Ovary (tissue), 9 donors: ENCODE measurements around the gene UBE2Q2. TPM values are rescaled to one million over a fixed set of nuclear protein-coding genes. Genes with fewer than 3 reads are reported as not detected.

Source experiments
- DNase-seq, 5 donors: peaks; one replicate each; pipeline ENCODE4 v3.0.0-alpha.2; 2019 to 2020
- H3K27ac ChIP-seq, 2 donors: fragments of 200-600 bp; one replicate each; pipeline versions ENCODE4 v1.5.1 to v1.8.0; 2019 to 2022
- H3K27me3 ChIP-seq: fragments of 200-600 bp; one replicate; pipeline ENCODE4 v1.8.0; 2022
- H3K36me3 ChIP-seq: fragments of 200-600 bp; sonication (generic); one replicate; pipeline ENCODE4 v1.5.1; 2019
- H3K4me1 ChIP-seq: one replicate; pipeline ENCODE4 v1.8.1; 2013; ENCODE audit warnings: mild to moderate bottlenecking, moderate library complexity; ENCODE audit not compliant: insufficient read depth
- H3K4me3 ChIP-seq: fragments of 200-600 bp; sonication (generic); one replicate; pipeline ENCODE4 v1.5.1; 2017
- H3K9me3 ChIP-seq, 2 donors: fragments of 200-600 bp in 1 of 2; sonication (generic) in 1 of 2; one replicate each; pipeline versions ENCODE4 v1.5.1 to v1.8.1; 2013 to 2019; ENCODE audit warnings: mild to moderate bottlenecking in 1 of 2, moderate library complexity in 1 of 2
- CTCF ChIP-seq, 3 donors: fragments of 450-650 bp in 2 of 3; fragments of 200-600 bp in 1 of 3; IDR thresholded peaks; one replicate each; pipeline versions ENCODE4 v1.5.1 to v1.8.0; 2016 to 2022; ENCODE audit warnings: antibody characterized with exemption in 3 of 3, mild to moderate bottlenecking in 1 of 3
- EP300 ChIP-seq: sonication (generic); formaldehyde crosslinking; IDR thresholded peaks from one replicate; pipeline ENCODE4 v1.6.1; 2017; ENCODE audit warnings: antibody characterized with exemption
- POLR2A ChIP-seq: fragments of 450-650 bp; IDR thresholded peaks from one replicate; pipeline ENCODE4 v1.6.1; 2017; ENCODE audit warnings: antibody characterized with exemption, mild to moderate bottlenecking, moderate library complexity
- WGBS, 3 donors: extraction: QIAGEN DNeasy Blood & Tissue Kit in 1 of 3; methylation state at CpG; one replicate each; pipeline versions ENCODE4 v1.1.5 to v1.1.7; 2013 to 2017; 5-methylcytosine and 5-hydroxymethylcytosine counted together
- intact Hi-C, 4 donors: fragments of 100-400 bp; cut with DNase I; formaldehyde crosslinking; loops; one replicate each; pipeline versions ENCODE4 v1.11.0 to v1.15.1; 2022 to 2023
- polyA plus RNA-seq, 2 donors: library from polyadenylated mRNA; stranded (reverse); fragments of 200-250 nt in 1 of 2; fragments of 350-450 nt in 1 of 2; fragmentation: Illumina TruSeq in 1 of 2; extraction: RNeasy Lipid Tissue Mini Kit (QIAGEN cat#74804) in 1 of 2; gene quantifications; one replicate each; pipeline ENCODE4 v1.2.3, GENCODE V29; 2013 to 2014
- small RNA-seq: library from RNA; depleted of rRNA; stranded (forward); fragments of <200 nt; gene quantifications from one replicate; pipeline ENCODE3, GENCODE V24; 2016
- total RNA-seq, 7 donors: library from RNA; depleted of rRNA in 2 of 7; stranded (reverse); fragments of >200 nt in 2 of 7; fragmentation: NEBNext Ultra II Directional in 3 of 7; extraction: Animal tissue kit (Norgen Biotek cat#: 25700) in 3 of 7; gene quantifications; one replicate each; pipeline versions ENCODE4 v1.1.0 to v1.2.4, GENCODE V29; 2016 to 2023
- donor health status: DM: no; HTN: no; CAD: no; lungs with moderate emphysema.
- donor health status: DM: no; HTN: no; CAD: no.
- donor health status: Bipolar disorder and iron deficiency.
- donor health status: DM: yes; HTN: yes; CAD: no.
- donor health status: DM: no; HTN: no; CAD: no.
- donor health status: DM: yes; HTN: yes; CAD: no.

The UBE2Q2 gene
- total and polyA plus RNA-seq, 9 donors, result 22.6 to 35.7 (median 31.0) TPM

DNA sequence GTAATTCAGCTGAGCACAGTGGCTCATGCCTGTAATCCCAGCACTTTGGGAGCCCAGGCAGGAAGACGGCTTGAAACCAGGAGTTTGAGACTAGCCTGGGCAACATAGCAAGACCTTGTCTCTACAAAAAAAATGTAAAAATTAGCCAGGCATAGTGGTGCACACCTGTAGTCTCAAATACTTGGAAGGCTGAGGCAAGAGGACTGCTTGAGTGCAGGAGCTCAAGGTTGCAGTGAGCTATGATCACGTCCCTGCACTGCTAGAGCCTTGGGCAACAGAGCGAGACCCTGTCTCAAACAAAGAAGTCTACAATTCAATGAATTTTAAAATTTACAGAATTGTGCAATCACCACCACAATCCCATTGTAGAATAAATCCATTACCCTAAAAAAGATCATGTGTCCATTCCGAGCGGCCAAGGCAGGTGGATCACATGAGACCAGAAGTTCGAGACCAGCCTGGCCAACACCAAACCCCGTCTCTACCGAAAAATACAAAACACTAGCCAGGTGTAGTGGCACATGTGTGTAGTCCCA lies 105.6 kb downstream of the UBE2Q2 start:
- Histone ChIP-seq H3K27me3 (no peaks in the 10 kb centered on the region), H3K9me3 (no peaks in the 10 kb centered on the region), H3K4me1 (no peaks in the 10 kb centered on the region), H3K36me3 (no peaks in the 10 kb centered on the region), H3K27ac (no peak overlapping the region), H3K4me3 (no peak overlapping the region)
- intact Hi-C loops, result no loop called here
- DNase-seq, result no peak
- no peak for TF ChIP-seq CTCF (IDR thresholded peaks at IDR 0.05)
- TF ChIP-seq EP300, result no peak
- TF ChIP-seq POLR2A, result no peak
- 81 to 82% (median 82%) methylated on average over 8 of the region's 8 CpGs for WGBS, 3 donors

Small RNAs within 50 kb of the gene (small RNA-seq; reads per million reads assigned to genes)
- not detected for gene RN7SL510P

Other genes starting within 250 kb of the UBE2Q2 start
- gene SNUPN, start 217.7 kb upstream of the UBE2Q2 start, total RNA-seq, result 10 to 100 TPM; 20.4 to 34.5 (median 27.5) TPM
- 10 to 100 TPM; 29.2 to 35.3 TPM for gene SNUPN, start 217.7 kb upstream of the UBE2Q2 start, polyA plus RNA-seq
- gene IMP3, start 203.2 kb upstream of the UBE2Q2 start, total RNA-seq, result 100 to 1,000 TPM in 2 of 7 donors, 10 to 100 TPM in 5; 45.1 to 106 (median 59.6) TPM
- gene IMP3, start 203.2 kb upstream of the UBE2Q2 start, polyA plus RNA-seq, result 10 to 100 TPM; 47.1 to 51.6 TPM
- gene SNX33, start 195.5 kb upstream of the UBE2Q2 start, total RNA-seq, result 10 to 100 TPM; 16.0 to 37.3 (median 32.3) TPM
- 10 to 100 TPM; 23.4 to 28.3 TPM for gene SNX33, start 195.5 kb upstream of the UBE2Q2 start, polyA plus RNA-seq
- 10 to 100 TPM in 2 of 7 donors, 1 to 10 TPM in 5; 4.2 to 30.0 (median 5.2) TPM for gene CSPG4, start 130.6 kb upstream of the UBE2Q2 start, total RNA-seq
- 1 to 10 TPM; 3.3 to 7.8 TPM for gene CSPG4, start 130.6 kb upstream of the UBE2Q2 start, polyA plus RNA-seq
- 10 to 100 TPM; 13.6 to 24.3 (median 20.0) TPM for gene FBXO22, start 60.4 kb downstream of the UBE2Q2 start, total RNA-seq
- gene FBXO22, start 60.4 kb downstream of the UBE2Q2 start, polyA plus RNA-seq, result 10 to 100 TPM; 11.5 to 21.3 TPM
- 1 to 10 TPM in 1 of 7 donors, under 1 TPM in 5, not detected in 1; 0.18 to 9.0 (median 0.44) TPM for gene NRG4, start 169.0 kb downstream of the UBE2Q2 start, total RNA-seq
- gene NRG4, start 169.0 kb downstream of the UBE2Q2 start, polyA plus RNA-seq, result 1 to 10 TPM in 1 of 2 donors, under 1 TPM in 1; 0.05 to 1.0 TPM
- gene TMEM266, start 216.5 kb downstream of the UBE2Q2 start, total RNA-seq, result under 1 TPM in 1 of 7 donors, not detected in 6; 0.11 TPM
- gene TMEM266, start 216.5 kb downstream of the UBE2Q2 start, polyA plus RNA-seq, result under 1 TPM in 1 of 2 donors, not detected in 1; 0.13 TPM